NCI-H446 (cell line): ENCODE measurements around the gene DIRAS1.
"Not testable (repeated sequence)": the region's sequence is repeated elsewhere in the genome, so short reads cannot be mapped to it uniquely, and the experiment has no call there.

Experiments
- DNase-seq, 2 experiments: peaks; one replicate each; lab custom pipeline; 2025; lab: John Stamatoyannopoulos, UW

Gene DIRAS1

DNA sequence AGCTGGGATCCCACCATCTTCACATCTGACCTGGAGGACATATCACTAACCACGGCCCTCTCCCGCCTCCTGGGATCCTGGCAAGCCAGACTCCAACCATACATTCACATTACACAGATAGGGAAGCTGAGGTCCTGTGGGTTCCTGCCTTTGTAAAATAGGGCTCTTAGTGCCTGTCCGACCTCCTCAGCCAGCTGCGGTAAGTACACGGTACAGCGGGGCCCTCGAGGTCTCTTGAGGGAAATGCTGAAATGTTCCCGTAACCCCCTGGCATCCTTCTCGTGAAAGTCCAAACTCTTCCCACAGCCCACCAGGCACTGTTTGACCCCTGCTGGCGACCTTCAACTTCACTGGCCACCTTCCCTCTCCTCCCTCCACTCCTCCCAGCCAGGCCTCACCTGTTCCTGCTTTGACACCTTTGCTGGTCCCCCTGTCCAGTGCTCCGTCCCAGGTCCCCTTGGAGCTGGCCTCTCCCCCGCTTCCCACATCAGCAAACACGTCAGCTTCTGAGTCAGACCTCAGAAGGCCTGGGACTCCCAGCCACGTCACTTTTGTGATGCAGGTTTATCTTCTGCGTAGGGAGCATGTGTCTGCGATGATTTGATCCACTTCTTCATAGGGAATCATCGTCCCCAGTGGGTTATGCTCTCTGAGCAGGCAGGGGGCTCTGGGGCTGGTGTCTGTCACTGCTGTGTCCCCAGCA, 9.8 kb downstream of the DIRAS1 start:
- no peak for DNase-seq

DNA sequence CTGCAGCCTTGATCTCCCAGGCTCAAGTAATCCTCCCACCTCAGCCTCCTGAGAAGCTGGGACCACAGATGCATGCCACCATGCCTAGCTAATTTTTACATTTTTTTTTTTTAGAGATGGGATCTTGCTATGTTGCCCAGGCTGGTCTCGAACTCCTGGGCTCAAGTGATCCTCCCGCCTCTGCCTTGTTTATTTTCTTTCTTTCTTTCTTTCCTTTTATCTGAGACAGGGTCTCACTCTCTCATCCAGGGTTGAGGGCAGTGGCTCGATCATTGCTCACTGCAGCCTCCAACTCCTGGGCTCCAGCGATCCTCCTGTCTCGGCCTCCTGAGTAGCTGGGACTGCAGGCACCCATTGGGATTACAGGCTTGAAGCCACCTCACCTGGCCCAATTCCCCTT, 14.9 kb downstream of the DIRAS1 start:
- DNase-seq: no peak

GRCh38 chr19:2703691-2704216, 17.4 kb downstream of the DIRAS1 start:
- DNase-seq: no peak

DNA sequence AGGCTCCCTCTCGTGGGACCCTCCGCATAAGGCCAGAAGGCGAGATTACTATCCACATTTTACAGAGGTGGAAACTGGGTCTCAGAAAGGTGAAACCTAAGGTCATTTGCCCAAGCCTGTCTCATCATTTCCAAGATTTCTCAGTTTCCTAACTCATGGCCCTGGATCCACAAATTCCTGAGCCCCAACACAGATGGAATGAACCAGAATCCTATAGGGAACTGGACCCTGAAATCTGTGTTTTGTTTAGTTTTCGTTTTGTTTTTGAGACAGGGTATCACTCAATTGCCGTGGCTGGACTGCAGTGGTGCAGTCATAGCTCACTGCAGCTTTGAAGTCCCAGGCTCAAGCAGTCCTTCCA, 18.1 kb downstream of the DIRAS1 start:
- DNase-seq: no peak

DNA sequence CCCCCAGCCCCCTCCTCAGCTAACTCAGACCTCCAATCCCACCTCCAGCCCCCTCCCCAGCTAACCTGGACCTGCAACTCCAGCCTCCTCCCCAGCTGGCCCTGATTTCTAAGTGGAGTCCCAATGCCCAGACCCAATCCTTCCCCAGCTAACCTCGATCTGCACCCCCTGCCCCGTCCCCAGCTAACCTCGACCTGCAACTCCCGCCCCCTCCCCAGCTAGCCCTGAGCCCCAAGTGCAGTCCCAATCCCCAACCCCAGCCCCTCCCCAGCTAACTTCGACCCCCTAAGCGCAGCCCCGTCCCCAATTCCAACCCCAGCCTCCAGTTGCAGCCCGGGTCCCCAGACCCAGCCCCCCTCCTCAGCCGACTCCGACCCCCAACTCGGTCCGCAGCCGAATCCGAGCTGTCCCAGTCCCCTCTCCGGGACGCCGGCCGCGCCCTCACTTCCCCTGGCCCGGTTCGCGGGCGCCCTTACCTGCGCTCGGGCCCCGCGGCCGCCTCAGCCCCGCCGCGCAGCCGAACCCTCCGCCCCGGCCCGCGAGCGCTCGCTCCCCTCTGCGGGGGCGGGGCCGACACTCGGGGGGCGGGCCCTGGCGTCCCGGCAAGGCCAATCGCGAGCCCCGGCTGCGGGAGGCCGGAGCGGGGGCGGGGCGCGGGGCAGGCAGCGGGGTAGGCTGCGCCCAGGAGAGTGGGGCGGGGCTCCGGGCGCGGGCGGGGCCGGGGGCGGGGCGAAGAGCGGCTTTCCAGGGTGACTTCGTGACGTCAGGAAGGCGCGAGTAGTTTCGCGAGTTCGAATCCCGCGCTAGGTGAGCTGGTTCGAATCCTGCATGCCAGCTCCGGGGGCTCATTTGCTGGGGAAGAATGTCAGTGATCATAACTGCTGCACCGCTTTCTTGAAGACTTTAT, 18.7 kb downstream of the DIRAS1 start, which contains the start of gene GNG7:
TSS of gene GNG7 (minus strand) at position 525 of the 907 bp plus-strand sequence. CDS start 182,006 bp downstream, outside the sequence.
- DNase-seq: peak; percentile 67 to 94

DNA sequence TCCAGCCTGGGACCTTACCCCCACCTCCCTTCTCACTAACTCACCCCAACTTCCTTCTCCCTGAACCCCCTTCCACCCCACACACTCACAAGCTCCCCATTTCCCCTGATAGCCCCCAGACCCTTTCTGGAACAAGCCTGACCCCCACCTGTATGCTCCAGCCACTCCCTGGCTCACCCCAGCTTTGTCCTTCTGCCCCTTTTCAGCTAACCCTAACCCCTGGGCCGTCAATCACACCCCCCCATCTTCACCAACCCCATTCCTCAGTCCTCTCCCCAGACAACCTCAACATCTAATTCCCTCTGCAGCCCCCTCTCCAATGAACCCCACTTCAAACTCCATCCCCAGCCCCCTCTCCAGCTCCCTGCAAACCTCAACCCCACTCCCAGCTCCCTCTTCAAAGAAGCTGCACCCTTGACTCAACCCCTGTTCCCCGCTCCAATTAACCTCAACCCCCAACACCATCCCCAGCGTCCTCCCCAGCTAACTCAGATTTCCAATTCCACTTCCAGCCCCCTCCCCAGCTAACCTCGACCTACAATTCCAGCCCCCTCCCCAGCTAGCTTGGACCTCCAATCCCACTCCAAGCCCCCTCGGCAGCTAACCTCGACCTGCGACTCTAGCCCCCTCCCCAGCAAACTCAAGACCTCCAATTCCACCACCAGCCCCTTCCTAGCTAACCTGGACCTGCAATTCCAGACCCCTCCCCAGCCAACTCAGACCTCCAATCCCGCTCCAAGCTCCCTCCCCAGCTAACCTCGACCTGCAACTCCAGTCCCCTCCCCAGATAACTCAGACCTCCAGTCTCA, 19.6 kb downstream of the DIRAS1 start:
- no peak for DNase-seq

- no peak for DNase-seq
These were observed 20.4 kb downstream of the DIRAS1 start for GRCh38 chr19:2700660-2701360.

DNA sequence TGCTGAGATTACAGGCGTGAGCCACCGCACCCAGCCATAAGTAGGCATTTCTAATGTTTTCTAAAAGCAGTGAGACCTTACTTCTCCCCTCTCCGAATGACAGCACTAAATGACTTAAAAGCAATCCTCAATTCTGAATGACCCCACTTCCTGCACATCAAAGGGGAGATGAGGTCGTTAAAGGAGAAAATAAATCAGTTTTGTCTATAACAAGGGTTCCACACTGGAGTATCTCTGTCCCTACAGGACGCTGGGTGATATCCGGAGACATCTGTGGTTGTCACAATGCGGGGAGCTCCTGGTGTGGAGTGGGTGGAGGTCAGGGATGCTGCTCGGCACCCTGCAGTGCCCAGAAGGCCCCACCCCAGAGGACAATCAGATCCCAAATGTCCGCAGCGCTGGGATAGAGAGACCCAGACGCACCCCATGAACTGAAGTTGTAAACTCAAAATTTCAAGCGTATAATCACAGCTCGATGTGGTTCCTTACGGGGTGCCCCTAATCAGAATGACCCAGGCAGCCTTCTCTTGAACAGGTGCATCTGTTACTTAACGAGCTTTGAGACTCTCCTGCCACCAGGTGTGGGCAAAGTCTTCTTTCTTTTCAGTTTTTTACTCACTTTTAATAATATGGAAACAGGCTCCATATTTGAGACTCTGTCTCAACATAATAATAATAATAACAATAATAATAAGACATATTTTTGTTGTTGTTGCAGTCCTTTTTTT, 21.6 kb downstream of the DIRAS1 start:
- no peak for DNase-seq

GRCh38 chr19:2694196-2694595, 27.0 kb downstream of the DIRAS1 start:
- DNase-seq: no peak

DNA sequence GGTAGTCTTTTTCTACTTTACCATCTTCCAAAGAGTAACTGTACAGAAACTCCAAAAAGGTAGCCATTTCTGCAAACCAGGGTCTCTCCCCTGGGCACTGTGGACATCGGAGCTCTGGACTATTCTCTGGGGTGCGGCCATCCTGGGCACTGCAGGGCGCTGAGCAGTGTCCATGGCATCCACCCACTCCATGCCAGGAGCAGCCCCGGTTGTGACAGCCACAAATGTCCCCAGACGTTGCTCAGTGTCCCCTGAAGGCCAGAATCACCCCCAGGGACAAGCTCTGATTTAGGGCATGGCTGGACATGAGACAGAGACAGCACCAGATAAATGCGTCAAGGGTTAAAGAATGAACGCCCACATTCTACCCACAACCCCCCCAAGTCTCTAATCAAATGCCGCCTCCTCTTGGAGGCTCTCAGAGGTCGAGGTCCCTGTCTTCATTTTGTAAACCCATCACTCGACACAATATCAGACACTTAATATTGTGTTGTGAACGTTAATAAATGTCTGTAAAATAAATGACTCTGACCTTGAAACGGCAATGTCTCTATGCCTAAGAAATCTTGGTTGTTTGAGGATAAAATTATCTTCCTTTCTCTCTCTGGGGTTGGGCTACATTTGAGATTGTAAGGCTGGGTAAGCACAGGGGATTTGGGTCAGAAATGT, 27.5 kb downstream of the DIRAS1 start:
- no peak for DNase-seq

- DNase-seq: no peak
These were observed 29.2 kb downstream of the DIRAS1 start for GRCh38 chr19:2691951-2692350.

- DNase-seq: no peak
These were observed 30.3 kb downstream of the DIRAS1 start for GRCh38 chr19:2690856-2691255.

DNA sequence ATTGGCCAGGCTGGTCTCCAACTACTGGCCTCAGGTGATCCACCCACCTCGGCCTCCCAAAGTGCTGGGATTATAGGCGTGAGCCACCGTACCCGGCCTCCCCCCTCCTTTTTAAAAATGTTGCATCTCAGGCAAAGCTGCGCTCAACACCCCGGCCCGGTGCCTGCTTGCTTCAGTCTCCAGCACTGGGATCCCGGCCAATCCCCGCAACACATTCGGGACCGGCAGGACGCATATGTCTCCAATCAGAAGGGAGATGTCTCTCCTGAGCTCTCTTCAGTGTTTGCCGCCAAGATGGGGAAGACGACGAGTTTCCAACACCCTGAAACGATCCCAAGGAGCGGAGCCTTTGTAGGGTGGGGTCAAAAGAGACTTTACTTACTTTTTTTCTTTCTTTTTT, 34.8 kb downstream of the DIRAS1 start:
- no peak for DNase-seq

DNA sequence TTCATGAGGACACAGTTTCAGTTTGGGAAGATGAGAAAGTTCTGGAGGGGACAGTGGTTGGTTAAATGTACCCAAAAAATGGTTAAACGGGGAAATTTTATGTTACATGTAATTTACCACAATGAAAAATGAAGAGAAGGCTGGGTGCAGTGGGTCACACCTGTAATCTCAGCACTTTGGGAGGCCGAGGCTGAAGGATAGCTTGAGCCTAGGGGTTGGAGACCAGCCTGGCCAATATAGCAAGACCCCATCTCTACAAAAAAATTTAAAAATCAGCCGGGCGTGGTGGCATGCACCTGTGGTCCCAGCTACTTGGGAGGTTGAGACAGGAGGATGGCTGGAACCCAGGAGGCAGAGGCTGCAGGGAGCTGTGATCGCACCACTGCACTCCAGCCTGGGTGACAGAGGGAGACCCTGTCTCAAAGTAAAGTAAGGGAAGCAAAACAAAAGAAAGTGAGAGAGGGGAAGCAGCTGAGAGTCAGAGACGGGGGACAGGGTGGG, 35.9 kb downstream of the DIRAS1 start:
- no peak for DNase-seq

GRCh38 chr19:2683430-2684003, 37.7 kb downstream of the DIRAS1 start:
- no peak for DNase-seq

GRCh38 chr19:2680808-2681207, 40.4 kb downstream of the DIRAS1 start:
- no peak for DNase-seq

GRCh38 chr19:2679439-2679838, 41.7 kb downstream of the DIRAS1 start:
- DNase-seq: no peak

DNA sequence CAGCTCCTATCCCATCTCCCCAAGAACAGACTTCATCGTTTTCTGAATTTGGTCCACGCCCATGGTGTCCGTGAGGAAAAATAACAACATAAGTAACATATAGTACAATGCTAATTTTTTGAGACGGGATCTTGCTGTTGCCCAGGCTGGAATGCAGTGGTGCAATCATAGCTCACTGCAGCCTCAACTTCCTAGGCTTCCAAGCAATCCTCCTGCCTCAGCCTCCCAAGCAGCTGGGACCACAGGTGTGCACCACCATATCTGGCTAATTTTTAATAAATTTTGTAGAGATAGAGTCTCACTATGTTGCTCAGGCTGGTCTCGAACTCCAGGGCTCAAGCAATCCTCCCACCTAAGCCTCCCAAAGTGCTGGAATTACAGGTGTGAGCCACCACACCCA, 42.2 kb downstream of the DIRAS1 start:
- DNase-seq: not testable (repeated sequence)

GRCh38 chr19:2678044-2678671, 43.0 kb downstream of the DIRAS1 start:
- no peak for DNase-seq
